GM19351 (cell line): ENCODE data around the gene THAP6.
"Not testable (repeated sequence)": the region's sequence is repeated elsewhere in the genome, so short reads cannot be mapped to it uniquely, and the experiment has no call there.

Experiments used
- ATAC-seq: cut with Tn5 transposase; IDR thresholded peaks from one replicate; pipeline ENCODE4 v1.9.1; 2021; ENCODE audit warnings: mild to moderate bottlenecking, moderate library complexity; ENCODE audit not compliant: unreplicated experiment

Gene THAP6, protein sequence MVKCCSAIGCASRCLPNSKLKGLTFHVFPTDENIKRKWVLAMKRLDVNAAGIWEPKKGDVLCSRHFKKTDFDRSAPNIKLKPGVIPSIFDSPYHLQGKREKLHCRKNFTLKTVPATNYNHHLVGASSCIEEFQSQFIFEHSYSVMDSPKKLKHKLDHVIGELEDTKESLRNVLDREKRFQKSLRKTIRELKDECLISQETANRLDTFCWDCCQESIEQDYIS

GRCh38 chr4:75514131-75514948, at the start of gene THAP6, which contains the start of gene RCHY1:
THAP6 (plus strand) TSS chr4:75514473; CDS start chr4:75515453, 980 bp downstream.
RCHY1 (minus strand) TSS chr4:75514403; CDS start chr4:75514286, 117 bp downstream.
- peak; percentile 87 for ATAC-seq

- no peak for ATAC-seq
Measured at GRCh38 chr4:75469896-75470295, 44.4 kb upstream of the THAP6 start.

- no peak for ATAC-seq
Measured at GRCh38 chr4:75470738-75471137, 43.5 kb upstream of the THAP6 start.

DNA sequence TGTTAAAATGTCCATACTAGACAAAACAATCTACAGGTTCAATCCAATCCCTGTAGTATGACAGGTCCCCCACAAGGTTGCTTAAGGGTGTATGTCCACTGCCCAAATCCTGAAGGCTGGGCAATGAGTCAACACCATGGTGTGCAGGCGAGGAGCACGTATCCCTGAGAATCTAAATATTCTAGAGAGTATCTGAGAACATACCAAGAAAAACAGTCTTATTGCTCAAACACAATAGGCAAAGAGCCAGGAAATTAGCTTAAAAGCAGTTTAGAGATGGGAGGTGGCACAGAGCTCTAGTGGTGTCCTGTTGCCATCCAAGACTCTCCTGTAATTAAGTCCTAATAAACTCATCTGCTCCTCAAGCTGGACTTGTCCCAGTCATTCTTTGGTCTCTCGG, 37.1 kb upstream of the THAP6 start:
- no peak for ATAC-seq

GRCh38 chr4:75484190-75484589, 30.1 kb upstream of the THAP6 start:
- no peak for ATAC-seq

DNA sequence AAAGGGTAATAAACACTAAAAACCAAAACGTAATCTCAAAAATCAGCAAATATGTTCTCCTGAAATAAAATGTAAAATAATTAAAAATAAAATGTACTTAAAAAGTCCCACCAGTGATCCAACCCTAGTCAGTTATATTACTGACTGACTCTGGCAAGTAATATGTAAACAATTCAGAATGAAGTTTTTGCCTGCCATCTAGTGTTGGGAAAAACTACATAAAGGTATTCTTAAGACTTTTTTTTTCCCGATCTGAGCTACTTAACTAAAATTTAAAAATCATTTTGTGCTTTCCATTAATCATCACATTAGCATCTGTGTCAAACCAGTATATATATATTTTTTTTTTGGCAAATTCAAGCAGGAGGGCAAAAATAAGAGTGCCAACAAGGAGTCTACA, 24.1 kb upstream of the THAP6 start:
- ATAC-seq = no peak

GRCh38 chr4:75494563-75494962, 19.7 kb upstream of the THAP6 start:
- ATAC-seq = no peak

GRCh38 chr4:75495476-75495875, 18.8 kb upstream of the THAP6 start:
- ATAC-seq = no peak

GRCh38 chr4:75496406-75496805, 17.9 kb upstream of the THAP6 start:
- no peak for ATAC-seq

DNA sequence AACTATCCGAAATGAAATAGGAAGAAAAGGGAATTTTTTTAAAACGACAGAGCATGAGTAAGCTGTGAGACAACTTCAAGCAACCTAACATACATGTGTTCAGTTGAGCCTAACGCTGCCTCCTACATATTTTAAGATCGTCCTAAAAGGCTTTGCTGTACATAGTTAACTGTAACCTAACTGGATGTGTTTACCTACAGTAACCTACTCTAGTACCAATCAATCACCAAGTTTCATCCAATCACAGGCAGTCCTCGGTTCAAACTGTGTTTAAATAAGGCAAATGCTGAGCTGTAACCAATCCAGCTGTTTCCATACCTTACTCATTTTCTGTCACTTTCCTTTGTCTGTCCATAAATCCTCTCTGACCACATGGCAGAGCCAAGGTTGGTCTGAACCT, 17.1 kb upstream of the THAP6 start:
- no peak for ATAC-seq

- no peak for ATAC-seq
Measured at GRCh38 chr4:75498041-75498440, 16.2 kb upstream of the THAP6 start.

DNA sequence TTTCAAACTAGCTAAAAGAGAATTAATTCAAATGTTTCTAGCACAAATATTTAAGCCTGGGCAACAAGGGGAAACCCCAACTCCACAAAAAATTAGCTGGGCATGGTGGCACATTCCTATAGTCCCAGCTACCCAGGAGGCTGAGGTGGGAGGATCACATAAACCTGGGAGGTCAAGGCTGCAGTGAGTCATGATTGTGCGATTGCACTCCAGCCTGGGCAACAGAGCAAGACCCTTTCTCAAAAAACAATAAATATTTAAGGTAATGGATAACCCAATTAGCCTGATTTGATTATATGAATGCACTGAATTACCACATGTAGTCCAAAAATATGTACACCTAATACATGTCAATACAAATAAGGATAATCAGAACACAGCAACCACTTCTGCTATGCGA, 14.4 kb upstream of the THAP6 start:
- ATAC-seq = no peak

- ATAC-seq = no peak
Measured at GRCh38 chr4:75502671-75503070, 11.6 kb upstream of the THAP6 start.

GRCh38 chr4:75505630-75506029, 8.6 kb upstream of the THAP6 start:
- no peak for ATAC-seq

GRCh38 chr4:75509592-75509991, 4.7 kb upstream of the THAP6 start:
- not testable (repeated sequence) for ATAC-seq

DNA sequence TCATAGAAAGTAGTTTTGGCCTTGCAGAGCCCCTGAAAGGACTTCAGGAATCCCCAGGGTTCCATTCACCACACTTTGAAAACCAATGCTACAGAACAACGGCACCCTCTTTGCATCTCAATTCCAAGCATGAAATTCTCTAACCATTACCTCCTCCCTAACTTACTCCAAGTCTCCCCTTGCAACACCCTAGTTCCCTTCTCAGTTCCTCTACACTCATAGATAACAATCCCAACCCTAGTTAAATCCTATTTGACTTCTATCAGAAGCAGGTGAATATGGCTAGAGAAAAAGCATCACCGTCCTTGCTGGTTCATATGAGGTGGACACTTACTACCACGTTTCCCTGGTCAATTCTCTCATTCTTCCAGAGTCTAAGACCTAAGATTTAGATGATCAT, 2.4 kb upstream of the THAP6 start:
- ATAC-seq = no peak

- no peak for ATAC-seq
Measured at GRCh38 chr4:75512386-75513211, 1.7 kb upstream of the THAP6 start.

DNA sequence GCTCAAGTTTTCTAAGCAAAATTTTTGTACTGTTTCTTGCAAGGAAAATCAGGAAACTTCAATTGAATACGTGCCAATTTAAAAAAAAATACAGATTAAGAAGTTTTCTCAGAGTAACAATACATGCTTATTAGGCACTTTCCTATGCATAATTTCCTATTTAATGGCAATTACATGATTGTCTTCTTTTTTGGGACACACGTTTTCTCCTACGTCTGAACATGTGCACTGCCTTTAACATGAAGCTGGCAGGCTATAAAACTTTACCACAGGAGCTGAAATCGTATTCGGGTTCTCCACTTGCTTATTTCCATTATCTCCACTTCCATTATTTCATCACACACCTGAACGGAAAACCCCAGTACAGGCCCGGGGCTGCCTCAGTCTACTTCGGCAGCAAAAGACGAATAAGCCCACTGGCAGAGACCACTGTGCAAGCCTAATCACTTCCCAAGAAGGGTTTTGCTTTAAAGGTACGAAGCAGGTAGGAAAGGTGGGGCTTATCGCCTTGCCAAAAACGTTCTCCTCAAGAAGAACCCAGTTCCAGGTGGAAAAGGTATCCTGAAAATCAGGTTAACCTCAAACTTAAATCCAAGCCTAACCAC, 645 bp upstream of the THAP6 start:
- ATAC-seq = no peak

DNA sequence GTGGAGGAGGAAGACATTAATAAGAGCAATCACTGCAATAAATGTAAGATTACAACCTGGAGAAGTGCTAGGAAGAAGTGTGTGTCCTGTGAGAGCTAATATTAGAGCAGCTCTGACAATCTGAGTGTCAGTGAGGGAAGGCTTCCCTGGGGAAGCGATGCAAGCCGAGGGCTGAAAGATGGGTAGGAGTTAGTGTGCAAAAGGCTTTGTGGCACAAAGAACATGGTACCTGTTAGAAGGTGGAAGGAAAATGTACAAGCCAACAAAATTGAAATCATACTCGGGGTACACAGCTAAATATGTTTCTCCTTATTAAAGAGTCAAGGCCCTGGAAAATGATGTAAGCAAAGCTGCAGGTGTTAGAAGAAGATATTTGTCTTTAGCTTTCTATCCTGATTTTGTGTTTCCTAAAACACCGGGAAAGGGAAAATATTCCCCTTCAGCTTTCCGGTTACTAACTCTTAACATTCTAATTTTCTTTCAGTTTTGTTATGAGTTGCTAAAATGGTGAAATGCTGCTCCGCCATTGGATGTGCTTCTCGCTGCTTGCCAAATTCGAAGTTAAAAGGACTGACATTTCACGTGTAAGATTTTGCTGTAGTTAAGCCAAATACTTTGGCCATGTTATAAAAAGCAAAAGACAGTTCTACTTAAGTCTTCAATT, 808 bp downstream of the THAP6 start:
- ATAC-seq = peak; percentile 0

- no peak for ATAC-seq
Measured at GRCh38 chr4:75516144-75516543, 1.9 kb downstream of the THAP6 start.

GRCh38 chr4:75519452-75519851, 5.2 kb downstream of the THAP6 start:
- not testable (repeated sequence) for ATAC-seq
